Measurements from ENCODE around the gene ADRA1B.

ADRA1B gene

DNA sequence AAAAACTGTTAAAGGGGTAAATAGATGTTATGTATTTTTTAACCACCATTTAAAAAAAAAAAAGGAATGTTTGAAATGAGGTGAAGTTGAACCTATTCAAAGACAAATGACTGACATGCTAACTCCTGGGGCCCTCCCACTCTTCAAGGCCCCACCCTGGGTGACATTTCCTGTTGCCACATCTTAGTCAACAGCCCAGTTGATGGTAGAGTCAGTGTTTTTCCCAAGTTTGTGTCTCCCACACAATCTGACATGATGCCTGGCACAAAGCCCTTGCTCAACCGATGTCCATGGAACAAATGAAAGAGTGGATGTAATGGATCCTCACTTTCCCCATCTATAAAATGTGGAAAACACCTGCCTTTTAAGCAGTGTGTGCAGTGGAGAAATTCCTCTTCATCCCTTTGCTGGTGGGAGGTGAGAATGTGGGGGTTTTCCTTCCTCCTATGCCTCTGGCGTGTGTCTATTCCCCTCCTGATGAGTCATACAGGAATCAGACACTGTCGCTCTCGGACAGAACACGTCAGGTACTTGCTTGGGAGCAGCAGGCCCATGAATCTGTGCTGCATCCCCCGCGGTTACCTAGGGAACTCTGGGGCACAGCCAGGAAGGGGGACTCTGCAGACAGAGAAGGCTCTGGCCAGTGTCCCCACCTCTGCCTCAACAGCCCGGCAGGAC lies 13.7 kb upstream of the ADRA1B start:
- Histone ChIP-seq H3K36me3 (no peaks in the 10 kb centered on the region), H3K4me3 (ENCODE audit: low read depth, low read length) (no peak overlapping the region), H3K27me3 (ENCODE audit: insufficient read depth, low read depth, severe bottlenecking) (no peaks in the 10 kb centered on the region), H3K9me3 (ENCODE audit: severe bottlenecking) (no peaks in the 10 kb centered on the region), H3K27ac (no peak overlapping the region)
- TF ChIP-seq, protein P1, sequence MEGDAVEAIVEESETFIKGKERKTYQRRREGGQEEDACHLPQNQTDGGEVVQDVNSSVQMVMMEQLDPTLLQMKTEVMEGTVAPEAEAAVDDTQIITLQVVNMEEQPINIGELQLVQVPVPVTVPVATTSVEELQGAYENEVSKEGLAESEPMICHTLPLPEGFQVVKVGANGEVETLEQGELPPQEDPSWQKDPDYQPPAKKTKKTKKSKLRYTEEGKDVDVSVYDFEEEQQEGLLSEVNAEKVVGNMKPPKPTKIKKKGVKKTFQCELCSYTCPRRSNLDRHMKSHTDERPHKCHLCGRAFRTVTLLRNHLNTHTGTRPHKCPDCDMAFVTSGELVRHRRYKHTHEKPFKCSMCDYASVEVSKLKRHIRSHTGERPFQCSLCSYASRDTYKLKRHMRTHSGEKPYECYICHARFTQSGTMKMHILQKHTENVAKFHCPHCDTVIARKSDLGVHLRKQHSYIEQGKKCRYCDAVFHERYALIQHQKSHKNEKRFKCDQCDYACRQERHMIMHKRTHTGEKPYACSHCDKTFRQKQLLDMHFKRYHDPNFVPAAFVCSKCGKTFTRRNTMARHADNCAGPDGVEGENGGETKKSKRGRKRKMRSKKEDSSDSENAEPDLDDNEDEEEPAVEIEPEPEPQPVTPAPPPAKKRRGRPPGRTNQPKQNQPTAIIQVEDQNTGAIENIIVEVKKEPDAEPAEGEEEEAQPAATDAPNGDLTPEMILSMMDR (IDR thresholded peaks at IDR 0.05; ENCODE audit: low read depth, low read length) = no peak
- DNase-seq = no peak

DNA sequence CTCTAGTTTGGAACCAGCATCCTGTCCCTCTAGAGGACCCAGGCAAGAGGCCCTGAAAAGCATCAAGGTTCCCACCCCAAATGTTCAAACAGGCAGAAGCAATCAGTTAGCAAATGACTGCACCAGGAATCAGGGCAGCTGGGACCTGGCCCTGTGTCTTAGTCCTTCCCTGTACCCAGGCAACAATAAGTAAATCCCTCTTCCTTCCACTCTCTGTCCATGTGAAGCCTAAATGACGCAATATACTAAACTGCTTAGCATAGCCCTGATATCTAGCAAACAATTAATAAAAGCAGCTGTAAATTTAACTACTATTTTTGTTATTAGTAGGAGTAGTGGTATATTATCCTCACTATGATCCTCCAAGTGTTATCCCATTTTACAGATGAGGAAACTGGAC lies 13.2 kb upstream of the ADRA1B start:
- H3K4me3 ChIP-seq (ENCODE audit: low read depth, low read length) = no peak overlapping the region
- no peak for DNase-seq
- TF ChIP-seq, protein P1 (IDR thresholded peaks at IDR 0.05; ENCODE audit: low read depth, low read length) = no peak
- H3K27me3 ChIP-seq (ENCODE audit: insufficient read depth, low read depth, severe bottlenecking) = no peaks in the 10 kb centered on the region
- H3K27ac ChIP-seq = no peak overlapping the region
- H3K36me3 ChIP-seq = no peaks in the 10 kb centered on the region
- no peaks in the 10 kb centered on the region for H3K9me3 ChIP-seq (ENCODE audit: severe bottlenecking)

DNA sequence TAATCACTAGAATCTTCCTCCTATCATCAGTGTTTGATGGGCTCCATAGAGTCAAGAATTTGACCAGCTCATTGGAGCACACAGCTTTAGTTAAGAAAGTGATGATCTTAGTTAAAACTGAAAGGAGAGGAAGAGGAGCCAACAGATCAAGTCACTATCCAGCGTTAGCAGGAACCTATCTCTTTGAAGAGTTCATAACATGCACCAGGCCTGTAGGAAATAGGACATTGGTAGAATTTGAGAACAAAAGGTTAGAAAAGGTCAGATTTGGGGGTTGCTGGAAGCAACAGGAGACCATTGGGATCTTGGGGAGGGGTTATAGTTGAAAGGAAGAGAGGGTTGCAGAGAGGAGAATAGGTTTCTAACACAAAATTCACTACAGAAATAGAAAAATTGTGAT lies 11.4 kb upstream of the ADRA1B start:
- no peaks in the 10 kb centered on the region for H3K27me3 ChIP-seq (ENCODE audit: insufficient read depth, low read depth, severe bottlenecking)
- TF ChIP-seq, protein P1 (IDR thresholded peaks at IDR 0.05; ENCODE audit: low read depth, low read length) = no peak
- no peaks in the 10 kb centered on the region for H3K36me3 ChIP-seq
- no peak overlapping the region for H3K4me3 ChIP-seq (ENCODE audit: low read depth, low read length)
- H3K9me3 ChIP-seq (ENCODE audit: severe bottlenecking) = no peaks in the 10 kb centered on the region
- no peak for DNase-seq
- H3K27ac ChIP-seq = no peak overlapping the region

DNA sequence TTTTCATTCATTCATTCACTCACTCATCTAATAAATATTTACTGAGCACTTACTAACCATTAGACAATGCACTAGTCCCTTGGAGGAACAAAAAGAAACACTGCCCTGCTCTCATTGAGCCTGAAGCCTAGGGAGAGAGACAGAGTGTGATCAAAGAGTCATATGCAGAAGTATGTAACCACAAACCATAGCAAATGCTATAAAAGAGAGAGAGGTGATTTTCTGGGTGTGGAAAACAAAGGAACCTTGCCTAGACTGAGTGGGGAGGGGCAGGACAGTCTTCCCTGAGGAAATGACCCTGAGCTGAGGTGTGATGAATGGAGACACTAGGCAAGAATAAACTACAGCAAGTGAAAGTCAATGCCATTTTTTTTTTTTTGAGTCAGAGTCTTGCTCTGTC lies 10.8 kb upstream of the ADRA1B start:
- TF ChIP-seq, protein P1 (IDR thresholded peaks at IDR 0.05; ENCODE audit: low read depth, low read length) = no peak
- no peak for DNase-seq
- Histone ChIP-seq H3K27ac (no peak overlapping the region), H3K27me3 (ENCODE audit: insufficient read depth, low read depth, severe bottlenecking) (no peaks in the 10 kb centered on the region), H3K4me3 (ENCODE audit: low read depth, low read length) (no peak overlapping the region), H3K9me3 (ENCODE audit: severe bottlenecking) (no peaks in the 10 kb centered on the region), H3K36me3 (no peaks in the 10 kb centered on the region)

DNA sequence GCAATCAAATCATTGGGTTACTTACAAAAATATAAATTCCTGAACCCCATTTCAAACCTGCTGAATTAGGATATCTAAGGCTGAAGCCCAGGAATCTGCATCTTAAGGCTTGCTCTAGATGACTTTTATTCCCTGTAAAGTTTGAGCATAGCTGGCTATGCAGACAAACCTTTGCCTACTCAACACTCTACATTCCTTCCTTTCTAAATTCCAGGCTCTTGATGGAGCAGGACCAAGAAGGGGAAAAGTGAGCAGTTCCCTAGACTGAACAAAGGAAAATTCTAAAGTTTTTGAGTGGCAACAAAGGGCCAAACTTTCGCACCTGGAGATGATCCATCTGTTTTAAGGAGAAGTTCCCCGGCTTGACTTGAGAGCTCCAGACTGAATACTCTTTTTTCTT lies 9.8 kb upstream of the ADRA1B start:
- TF ChIP-seq, protein P1 (IDR thresholded peaks at IDR 0.05; ENCODE audit: low read depth, low read length) = no peak
- H3K4me3 ChIP-seq (ENCODE audit: low read depth, low read length) = no peak overlapping the region

DNA sequence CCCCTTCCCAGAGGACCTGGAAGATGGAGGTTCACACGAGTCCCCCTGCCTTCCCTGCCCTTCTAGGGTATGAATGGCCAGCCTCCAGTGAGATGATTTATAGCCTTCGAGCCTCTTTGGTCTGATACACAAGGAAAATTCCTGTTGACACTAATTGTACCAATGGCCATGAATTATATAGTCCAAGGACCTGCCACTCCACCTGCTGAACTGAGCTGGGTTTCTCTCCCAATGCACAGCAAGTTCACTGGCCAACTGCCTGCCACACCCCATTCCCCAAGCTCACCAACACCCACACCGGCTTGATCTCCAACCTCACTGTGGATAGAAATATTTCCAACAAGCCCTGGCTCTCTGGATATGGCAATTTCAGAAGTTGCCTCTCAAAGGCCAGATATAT lies 9.3 kb upstream of the ADRA1B start:
- TF ChIP-seq, protein P1 (IDR thresholded peaks at IDR 0.05; ENCODE audit: low read depth, low read length) = no peak
- Histone ChIP-seq H3K9me3 (ENCODE audit: severe bottlenecking) (no peaks in the 10 kb centered on the region), H3K27me3 (ENCODE audit: insufficient read depth, low read depth, severe bottlenecking) (no peaks in the 10 kb centered on the region), H3K36me3 (no peaks in the 10 kb centered on the region), H3K27ac (no peak overlapping the region), H3K4me3 (ENCODE audit: low read depth, low read length) (no peak overlapping the region)
- DNase-seq = no peak

More for the DNA sequence above, 9.8 kb upstream of the ADRA1B start:
- no peaks in the 10 kb centered on the region for H3K36me3 ChIP-seq
- H3K9me3 ChIP-seq (ENCODE audit: severe bottlenecking) = no peaks in the 10 kb centered on the region
- no peak overlapping the region for H3K27ac ChIP-seq
- no peaks in the 10 kb centered on the region for H3K27me3 ChIP-seq (ENCODE audit: insufficient read depth, low read depth, severe bottlenecking)
- no peak for DNase-seq
